ENCODE data around the gene USP48. TPM values are rescaled to one million over a fixed set of nuclear protein-coding genes. Genes with fewer than 3 reads are reported as not detected.

USP48 gene
- total and polyA plus RNA-seq, 2 of the 13 experiments (the other 11 are each of a cell fraction or from before 2014, with no cell fraction given): 30.4 to 30.7 TPM

DNA sequence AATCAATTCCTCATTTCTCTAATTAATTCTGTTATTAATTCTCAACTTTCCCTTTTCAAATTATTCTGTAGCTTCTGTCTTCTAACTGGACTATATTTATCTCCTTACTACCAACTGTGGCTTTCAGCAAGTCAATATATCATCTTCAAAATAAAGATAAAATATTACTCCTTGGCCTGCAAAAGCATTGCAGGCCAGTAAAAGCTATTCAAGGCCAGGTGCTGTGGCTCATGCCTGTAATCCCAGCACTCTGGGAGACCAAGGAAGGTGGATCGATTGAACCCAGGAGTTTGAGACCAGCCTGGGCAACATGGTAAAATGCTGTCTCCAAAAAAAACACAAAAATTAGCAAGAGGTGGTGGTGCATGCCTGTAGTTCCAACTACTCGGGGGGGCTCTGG lies 27.9 kb downstream of the USP48 start (continued):
- TF ChIP-seq ZFYVE20 (CRISPR knock-in tag; IDR thresholded peaks at IDR 0.05; ENCODE audit: borderline replicate concordance, low read depth) (no peak), ZNF572 (CRISPR knock-in tag; IDR thresholded peaks at IDR 0.05) (no peak), KDM1A (CRISPR knock-in tag; IDR thresholded peaks at IDR 0.05) (no peak), ZFP62 (CRISPR knock-in tag; IDR thresholded peaks at IDR 0.05) (no peak), TOE1 (CRISPR knock-in tag; IDR thresholded peaks at IDR 0.05) (no peak), ZNF225 (CRISPR knock-in tag; IDR thresholded peaks at IDR 0.05) (no peak), ZBTB38 (CRISPR knock-in tag; IDR thresholded peaks at IDR 0.05) (no peak)
- TF ChIP-seq, protein P1, sequence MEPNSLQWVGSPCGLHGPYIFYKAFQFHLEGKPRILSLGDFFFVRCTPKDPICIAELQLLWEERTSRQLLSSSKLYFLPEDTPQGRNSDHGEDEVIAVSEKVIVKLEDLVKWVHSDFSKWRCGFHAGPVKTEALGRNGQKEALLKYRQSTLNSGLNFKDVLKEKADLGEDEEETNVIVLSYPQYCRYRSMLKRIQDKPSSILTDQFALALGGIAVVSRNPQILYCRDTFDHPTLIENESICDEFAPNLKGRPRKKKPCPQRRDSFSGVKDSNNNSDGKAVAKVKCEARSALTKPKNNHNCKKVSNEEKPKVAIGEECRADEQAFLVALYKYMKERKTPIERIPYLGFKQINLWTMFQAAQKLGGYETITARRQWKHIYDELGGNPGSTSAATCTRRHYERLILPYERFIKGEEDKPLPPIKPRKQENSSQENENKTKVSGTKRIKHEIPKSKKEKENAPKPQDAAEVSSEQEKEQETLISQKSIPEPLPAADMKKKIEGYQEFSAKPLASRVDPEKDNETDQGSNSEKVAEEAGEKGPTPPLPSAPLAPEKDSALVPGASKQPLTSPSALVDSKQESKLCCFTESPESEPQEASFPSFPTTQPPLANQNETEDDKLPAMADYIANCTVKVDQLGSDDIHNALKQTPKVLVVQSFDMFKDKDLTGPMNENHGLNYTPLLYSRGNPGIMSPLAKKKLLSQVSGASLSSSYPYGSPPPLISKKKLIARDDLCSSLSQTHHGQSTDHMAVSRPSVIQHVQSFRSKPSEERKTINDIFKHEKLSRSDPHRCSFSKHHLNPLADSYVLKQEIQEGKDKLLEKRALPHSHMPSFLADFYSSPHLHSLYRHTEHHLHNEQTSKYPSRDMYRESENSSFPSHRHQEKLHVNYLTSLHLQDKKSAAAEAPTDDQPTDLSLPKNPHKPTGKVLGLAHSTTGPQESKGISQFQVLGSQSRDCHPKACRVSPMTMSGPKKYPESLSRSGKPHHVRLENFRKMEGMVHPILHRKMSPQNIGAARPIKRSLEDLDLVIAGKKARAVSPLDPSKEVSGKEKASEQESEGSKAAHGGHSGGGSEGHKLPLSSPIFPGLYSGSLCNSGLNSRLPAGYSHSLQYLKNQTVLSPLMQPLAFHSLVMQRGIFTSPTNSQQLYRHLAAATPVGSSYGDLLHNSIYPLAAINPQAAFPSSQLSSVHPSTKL (CRISPR knock-in tag; IDR thresholded peaks at IDR 0.05): no peak
- TF ChIP-seq, protein P2, sequence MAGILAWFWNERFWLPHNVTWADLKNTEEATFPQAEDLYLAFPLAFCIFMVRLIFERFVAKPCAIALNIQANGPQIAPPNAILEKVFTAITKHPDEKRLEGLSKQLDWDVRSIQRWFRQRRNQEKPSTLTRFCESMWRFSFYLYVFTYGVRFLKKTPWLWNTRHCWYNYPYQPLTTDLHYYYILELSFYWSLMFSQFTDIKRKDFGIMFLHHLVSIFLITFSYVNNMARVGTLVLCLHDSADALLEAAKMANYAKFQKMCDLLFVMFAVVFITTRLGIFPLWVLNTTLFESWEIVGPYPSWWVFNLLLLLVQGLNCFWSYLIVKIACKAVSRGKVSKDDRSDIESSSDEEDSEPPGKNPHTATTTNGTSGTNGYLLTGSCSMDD (CRISPR knock-in tag; IDR thresholded peaks at IDR 0.05): no peak

DNA sequence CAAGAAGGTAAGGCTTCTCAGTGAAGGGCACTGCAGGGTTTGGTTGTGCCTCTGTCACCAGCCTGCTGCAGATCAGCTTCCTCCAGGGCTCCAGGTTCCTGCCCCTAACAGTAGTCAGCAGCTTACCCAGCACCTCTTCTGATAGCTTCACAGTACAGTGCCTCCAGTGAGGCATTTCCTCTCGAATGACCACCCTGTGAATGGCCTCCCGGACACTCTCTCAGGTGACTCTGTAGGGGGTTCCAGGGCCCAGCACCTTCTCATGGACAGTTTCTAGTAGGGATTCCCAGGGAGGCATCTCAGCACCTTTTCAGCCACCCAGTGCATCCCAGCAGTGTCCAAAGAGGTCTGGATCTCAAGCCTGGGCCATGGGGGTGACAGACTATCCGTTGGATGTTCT lies 28.4 kb downstream of the USP48 start:
- Histone ChIP-seq H3K36me3 (replicated peaks in 1 of 2; ENCODE audit: control insufficient read depth in 1 of 2, insufficient read depth in 2 of 2, low read length in 2 of 2) (peaks cover 20 to 54% of the 10 kb centered on the region in 2 experiments; a peak in 4 of 5 replicates), H3K9ac (ENCODE audit: insufficient read depth, low read depth, low read length) (no peak overlapping the region), H3K4me2 (ENCODE audit: low read depth, low read length) (no peak overlapping the region), H2AFZ (ENCODE audit: low read length) (no peak overlapping the region), H3K79me2 (ENCODE audit: insufficient read depth, low read length) (peaks cover 15% of the 10 kb centered on the region), H3K27me3 (ENCODE audit: control insufficient read depth in 1 of 2, insufficient read depth in 2 of 2, low read length in 2 of 2) (no peaks in the 10 kb centered on the region), H3K27ac (ENCODE audit: extremely low read length, insufficient read depth, low read length) (no peak overlapping the region), H3K4me1 (ENCODE audit: insufficient read depth, low read length) (no peaks in the 10 kb centered on the region), H4K20me1 (ENCODE audit: insufficient read depth, low read length) (peaks cover 7% of the 10 kb centered on the region; the same call in 1 of the 2 replicates), H3K9me3 (ENCODE audit: low read length) (no peaks in the 10 kb centered on the region), H3K4me3 (replicated peaks in 1 of 3; ENCODE audit: insufficient read depth in 1 of 3, low read depth in 2 of 3, low read length in 3 of 3) (no peak overlapping the region)
- no TSS peak for BruUV-seq (replicated peaks)
- in situ Hi-C loops (cut with HindIII; ENCODE audit: extremely low pct_ligation_motif_present, low pct_unique_long_range_greater_than_20kb) (no loop called here), intact Hi-C loops (cut with micrococcal nuclease; ENCODE audit: unreplicated experiment) (no loop called here)
- ChIA-PET POLR2A (no interaction called here), CTCF (ENCODE audit: low intra/inter-chr PET ratio, low total read pairs) (no interaction called here)
- WGBS (ENCODE audit: low lambda C conversion rate): 98% methylated on average over 3 of the region's 3 CpGs
- DNase-seq (ENCODE audit: low spot score) (no peak), ATAC-seq (no peak), FAIRE-seq (no peak)
- TF ChIP-seq ZNF678 (CRISPR knock-in tag; IDR thresholded peaks at IDR 0.05) (no peak), ZNF788 (CRISPR knock-in tag; IDR thresholded peaks at IDR 0.05; ENCODE audit: borderline replicate concordance) (no peak), TCF7L2 (IDR thresholded peaks at IDR 0.05; ENCODE audit: low read depth, low read length) (no peak), NFYC (CRISPR knock-in tag; IDR thresholded peaks at IDR 0.05) (no peak), REXO4 (CRISPR knock-in tag; IDR thresholded peaks at IDR 0.05; ENCODE audit: borderline replicate concordance) (no peak), SUZ12 (IDR thresholded peaks at IDR 0.05; ENCODE audit: low read depth, low read length) (no peak), NRL (CRISPR knock-in tag; IDR thresholded peaks at IDR 0.05; ENCODE audit: borderline replicate concordance) (no peak), ZBTB38 (CRISPR knock-in tag; IDR thresholded peaks at IDR 0.05) (no peak), SIX1 (CRISPR knock-in tag; IDR thresholded peaks at IDR 0.05; ENCODE audit: borderline replicate concordance) (no peak), REL (CRISPR knock-in tag; conservative IDR thresholded peaks at IDR 0.05) (no peak), ZNF670 (CRISPR knock-in tag; IDR thresholded peaks at IDR 0.05; ENCODE audit: borderline replicate concordance) (no peak)
- TF ChIP-seq, protein P3, sequence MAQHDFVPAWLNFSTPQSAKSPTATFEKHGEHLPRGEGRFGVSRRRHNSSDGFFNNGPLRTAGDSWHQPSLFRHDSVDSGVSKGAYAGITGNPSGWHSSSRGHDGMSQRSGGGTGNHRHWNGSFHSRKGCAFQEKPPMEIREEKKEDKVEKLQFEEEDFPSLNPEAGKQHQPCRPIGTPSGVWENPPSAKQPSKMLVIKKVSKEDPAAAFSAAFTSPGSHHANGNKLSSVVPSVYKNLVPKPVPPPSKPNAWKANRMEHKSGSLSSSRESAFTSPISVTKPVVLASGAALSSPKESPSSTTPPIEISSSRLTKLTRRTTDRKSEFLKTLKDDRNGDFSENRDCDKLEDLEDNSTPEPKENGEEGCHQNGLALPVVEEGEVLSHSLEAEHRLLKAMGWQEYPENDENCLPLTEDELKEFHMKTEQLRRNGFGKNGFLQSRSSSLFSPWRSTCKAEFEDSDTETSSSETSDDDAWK (CRISPR knock-in tag; IDR thresholded peaks at IDR 0.05): no peak
